HTERT RPE-1 (cell line): ENCODE measurements around the gene ACRV1.

Source experiments
- in situ Hi-C: fragments of 300-500 bp; cut with MboI; formaldehyde crosslinking; loops from 4 replicates; pipeline ENCODE4 v1.14.3; 2020; ENCODE audit warnings: low sequenced_read_pairs

ACRV1 gene

DNA sequence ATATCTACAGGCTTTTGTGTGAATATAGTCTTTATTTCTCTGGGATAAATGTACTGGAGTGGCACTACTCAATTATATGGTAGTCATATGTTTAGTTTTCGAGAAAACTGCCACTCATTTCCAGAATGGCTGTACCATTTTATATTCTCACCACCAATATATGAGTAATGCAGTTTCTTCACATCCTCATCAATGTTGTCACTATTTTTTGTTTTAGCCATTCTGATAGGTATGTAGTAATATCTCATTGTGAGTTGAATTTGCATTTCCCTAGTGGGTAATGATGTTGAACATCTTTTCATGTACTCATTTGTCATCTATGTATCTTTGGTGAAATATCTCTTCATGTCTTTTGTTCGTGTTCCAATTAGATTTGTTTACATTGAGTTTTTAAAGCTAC, 18.0 kb downstream of the ACRV1 start:
- in situ Hi-C loops = no loop called here

DNA sequence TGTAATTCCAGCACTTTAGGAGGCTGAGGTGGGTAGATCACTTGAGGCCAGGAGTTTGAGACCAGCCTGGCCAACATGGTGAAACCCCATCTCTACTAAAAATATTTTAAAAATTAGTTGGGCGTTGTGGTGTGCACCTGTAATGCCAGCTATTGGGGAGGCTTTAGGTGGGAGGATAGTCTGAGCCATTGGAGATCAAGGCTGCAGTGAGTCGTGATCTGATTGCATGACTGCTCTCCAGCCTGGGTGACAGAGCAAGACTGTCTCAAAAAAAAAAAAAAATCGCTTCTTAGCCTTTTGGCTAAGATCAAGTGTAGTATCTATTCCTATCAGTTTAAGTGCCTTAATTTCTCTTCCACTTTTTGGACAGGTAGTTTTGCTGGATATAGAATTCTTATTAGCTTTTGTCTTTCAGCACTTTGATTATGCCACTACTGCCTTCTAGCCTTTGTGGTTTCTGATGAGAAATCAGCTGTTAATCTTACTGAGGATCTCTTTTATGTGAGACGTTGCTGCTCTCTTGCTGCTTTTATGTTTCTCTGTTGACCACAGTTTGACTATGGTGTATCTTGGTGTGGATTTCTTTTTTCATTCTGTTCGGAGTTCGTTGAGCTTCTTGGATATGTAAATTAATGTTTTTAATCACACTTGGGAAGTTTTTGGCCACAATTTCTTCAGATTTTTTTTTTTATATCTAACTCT, 31.0 kb downstream of the ACRV1 start:
- in situ Hi-C loops = no loop called here

DNA sequence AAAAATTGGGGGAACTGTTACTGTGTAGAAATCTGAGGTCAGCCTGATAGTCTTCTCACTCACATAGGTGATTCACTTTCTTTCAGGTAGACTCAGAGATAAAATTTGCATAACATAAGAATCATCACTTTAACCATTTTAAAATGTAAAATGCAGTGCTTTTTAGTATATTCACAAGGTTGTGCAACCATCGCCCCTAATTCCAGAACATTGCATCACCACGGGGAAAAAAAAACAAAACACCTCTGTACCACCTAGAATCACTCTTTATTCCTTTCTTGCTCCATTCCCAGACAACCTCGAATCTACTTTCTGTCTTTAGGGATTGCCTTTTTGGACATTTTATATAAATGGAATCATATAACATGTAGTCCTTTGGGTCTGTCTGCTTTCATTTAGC, 34.8 kb downstream of the ACRV1 start:
- in situ Hi-C loops = no loop called here

DNA sequence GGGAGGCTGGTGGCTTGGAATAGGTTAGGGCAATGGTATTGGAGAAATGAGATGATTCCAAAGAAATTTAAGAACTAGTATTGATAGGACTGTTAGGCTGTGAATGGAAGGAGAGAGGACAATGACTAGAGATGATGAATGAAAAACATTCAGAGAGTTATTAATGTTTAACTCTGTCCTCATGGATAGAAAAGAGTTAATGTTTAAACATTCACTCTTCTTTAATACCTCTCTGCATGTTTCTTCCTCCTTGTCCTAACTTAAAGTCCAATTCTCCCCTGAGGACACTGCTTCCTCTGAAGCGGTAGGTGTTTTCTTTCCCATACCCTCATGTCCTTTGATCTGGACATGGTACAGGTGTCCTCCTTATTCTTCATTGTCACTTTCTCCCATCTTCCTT, 42.3 kb downstream of the ACRV1 start:
- in situ Hi-C loops = no loop called here

DNA sequence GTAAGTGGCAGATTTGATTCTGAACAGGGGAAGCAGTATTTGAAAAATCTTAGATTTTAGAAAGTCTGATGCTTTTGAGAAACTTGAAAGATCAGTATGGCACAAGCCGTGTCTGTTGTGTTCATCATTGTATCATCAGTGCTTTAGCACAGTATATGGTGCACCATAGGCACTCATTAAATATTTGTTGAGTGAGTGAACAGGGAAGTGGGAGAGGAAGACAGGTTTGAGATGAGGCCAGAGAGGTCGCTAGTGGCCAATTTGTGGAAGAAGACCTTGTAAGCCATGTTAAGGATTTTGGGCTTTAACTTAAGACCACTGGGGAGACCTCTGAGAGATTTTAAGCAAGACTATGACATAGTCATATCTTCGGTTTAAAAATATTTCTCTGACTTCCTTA, 42.8 kb downstream of the ACRV1 start:
- in situ Hi-C loops = no loop called here

DNA sequence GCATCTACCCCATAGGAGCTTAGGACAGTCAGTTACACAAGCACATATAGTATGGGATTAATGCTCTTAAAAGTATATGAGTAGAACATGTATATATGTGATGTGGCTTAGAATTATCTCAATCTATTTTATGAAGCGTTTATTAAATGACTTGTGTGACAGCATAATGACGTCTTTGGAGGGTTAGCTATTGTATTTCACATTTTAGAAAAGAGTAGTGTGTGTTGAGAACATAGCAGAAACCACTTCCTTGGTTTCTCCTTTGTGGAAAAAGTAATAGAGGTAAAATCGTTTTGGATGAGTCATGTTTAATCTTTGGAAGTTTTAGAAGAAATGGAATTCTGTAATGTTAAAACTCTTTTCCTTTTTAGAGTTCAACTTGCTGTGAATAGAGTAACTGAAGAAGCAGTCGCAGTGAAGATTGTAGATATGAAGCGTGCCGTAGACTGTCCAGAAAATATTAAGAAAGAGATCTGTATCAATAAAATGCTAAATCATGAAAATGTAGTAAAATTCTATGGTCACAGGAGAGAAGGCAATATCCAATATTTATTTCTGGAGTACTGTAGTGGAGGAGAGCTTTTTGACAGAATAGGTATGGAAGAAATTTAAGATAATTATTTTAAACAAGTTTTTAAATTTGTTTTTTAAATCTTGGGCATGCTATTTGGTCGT, 53.3 kb downstream of the ACRV1 start:
- in situ Hi-C loops = no loop called here

DNA sequence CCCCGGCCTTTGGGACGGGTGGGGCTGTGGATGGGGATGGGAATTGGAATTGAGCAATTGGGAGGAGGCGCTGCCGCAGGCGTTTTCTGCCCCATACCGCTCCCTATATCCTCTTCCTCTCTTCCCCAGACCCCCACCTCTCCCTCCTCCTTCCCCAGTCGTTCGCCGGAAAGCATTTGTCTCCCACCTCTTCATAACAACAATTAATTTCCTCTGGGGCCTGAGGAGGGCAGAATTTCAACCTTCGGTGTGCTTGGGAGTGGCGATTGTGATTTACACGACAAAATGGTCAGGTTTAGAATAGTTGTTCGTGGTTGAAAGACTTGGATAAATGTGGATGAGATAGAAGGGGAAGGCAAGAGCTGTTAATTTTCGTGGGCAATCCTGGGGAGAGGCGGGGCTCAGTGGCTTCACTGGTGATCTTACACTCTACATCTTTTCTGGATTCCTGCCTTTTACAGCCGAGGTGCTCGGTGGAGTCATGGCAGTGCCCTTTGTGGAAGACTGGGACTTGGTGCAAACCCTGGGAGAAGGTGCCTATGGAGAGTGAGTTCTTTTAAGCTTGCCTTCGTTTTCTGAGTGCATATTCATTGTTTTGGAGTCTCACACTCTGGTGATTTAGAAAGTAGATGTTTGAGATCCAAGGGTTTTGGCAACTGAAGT, 54.2 kb downstream of the ACRV1 start:
- in situ Hi-C loops = no loop called here

DNA sequence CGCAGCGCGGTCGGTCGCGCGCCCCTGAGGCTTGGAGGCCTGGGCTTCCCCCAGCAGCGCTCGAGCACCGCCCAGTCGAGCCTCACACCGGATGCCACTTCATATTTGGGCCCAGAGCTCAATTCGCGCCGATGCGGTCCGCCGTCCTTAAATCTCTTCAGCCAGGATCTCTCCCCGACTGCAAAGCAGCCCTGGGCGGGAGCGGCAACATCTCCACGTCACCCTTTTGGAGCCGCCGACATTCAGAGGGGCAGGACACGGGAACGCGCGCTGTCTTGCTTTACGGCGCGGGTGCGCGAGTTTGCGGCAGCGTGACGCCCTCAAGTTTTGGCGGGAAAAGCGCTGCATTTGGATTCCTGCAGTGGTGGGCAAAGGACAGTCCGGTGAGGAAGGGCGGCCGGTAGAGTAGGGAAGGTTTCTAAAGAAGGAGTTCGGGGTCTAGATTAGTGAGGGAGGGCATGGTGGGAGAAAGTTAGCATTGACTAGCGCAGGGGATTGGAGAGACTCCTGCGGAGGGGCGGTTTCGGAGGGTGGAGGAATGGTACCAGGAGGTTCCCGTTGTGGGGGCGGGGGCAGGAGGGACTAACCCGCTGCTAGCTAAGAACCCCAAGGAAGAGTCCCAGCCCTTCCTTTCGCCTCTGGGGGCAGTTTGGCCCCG, 54.9 kb downstream of the ACRV1 start:
- in situ Hi-C loops = no loop called here

DNA sequence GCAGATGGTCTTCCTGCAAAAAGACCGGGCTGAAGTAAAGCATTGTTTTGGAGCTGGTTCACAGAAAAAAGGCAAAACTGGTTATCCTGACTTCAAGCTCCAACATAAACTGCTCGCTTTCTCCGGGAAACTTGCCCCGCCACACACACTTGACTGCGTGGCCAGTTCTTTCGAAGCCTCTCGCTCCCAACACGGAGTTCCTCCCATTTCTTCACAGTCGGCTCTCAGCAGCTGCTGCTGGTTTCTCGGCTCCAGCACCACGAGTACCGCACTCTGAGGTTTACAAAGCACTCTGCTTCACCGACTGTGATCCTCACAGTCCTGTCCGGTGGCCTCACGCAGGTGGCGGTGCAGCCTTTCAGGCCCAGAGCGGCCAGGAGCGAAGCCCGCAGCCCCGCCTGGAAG, 55.4 kb downstream of the ACRV1 start:
- in situ Hi-C loops = no loop called here

DNA sequence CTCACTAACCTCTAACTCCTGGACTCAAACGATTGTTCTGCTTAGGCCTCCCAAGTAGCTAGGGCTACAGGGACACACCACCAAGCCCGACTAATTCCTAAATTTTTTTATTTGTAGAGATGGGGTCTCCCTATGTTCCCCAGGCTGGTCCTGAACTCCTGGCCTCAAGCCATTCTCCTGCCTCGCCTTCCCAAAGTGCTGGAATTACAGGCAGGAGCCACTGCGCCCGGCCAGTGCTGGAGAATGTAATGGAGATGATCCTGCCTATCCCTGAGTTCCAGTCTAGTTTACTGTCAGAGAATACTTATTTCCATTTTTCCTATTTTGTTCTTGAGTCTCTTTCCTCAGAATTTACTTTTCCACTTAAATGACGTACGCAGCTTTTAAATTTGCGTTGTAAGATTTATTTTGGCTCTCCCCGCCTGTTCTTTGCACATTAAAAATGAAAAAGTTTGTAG, 55.9 kb downstream of the ACRV1 start, which contains the start of gene CHEK1:
Gene CHEK1 (plus strand): TSS at position 408 of the 458 bp plus-strand sequence. CDS start 1,606 bp downstream, outside the sequence.
- in situ Hi-C loops = no loop called here

DNA sequence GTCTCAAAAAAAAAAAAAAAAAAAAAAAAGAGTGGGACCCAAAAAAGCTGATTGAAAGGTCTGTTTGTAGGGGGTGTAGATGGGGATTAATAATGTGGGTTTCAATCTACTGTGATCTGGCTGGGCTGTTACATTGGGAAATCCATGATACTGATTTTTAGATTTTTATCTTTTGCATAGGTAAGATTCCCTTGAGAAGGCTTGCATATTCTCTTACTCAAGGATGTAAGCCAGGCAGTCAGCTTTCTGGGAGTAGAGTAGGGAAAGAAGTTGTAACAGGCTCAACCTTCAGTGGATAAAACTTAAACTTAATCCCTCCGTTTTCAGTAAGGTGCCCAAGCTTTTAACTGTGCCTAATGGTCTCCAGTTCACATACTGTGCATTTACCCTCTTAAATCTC, 57.6 kb downstream of the ACRV1 start:
- in situ Hi-C loops = no loop called here

DNA sequence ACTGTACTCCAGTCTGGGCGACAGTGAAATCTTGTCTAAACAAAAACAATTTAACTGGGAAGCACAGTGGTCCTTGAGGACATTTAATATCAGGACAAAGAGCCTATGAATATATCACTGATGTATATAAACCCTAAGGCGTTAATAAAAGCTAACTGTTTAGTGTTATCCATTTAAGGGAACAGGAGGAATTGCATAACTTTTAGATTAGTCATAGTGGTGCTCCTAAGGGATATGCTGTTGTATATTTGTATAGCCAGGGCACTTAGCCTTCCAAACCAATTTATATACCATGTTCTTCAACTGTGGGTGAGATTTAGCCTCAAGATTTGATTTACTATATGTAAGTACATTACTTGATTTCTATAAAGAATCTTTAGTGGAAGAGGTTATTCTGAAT, 58.7 kb downstream of the ACRV1 start:
- in situ Hi-C loops = no loop called here
